ENCODE data around the gene RSF1.

GRCh38 chr11:77814848-77815247, 5.7 kb downstream of the RSF1 start:
- TF ChIP-seq CTCF (conservative IDR thresholded peaks at IDR 0.05; ENCODE audit: low read length) (no peak), EZH2phosphoT487 (IDR thresholded peaks at IDR 0.05; ENCODE audit: borderline replicate concordance, low read depth, low read length) (no peak)

Measured in OCI-LY7 (cell line).